Upper lobe of left lung (tissue), 6 donors: ENCODE results near the gene EPB41L4B. TPM values are rescaled to one million over a fixed set of nuclear protein-coding genes. Genes with fewer than 3 reads are reported as not detected.
A peak's percentile ranks its signal among the peaks of the same experiment; 100 is the strongest.

ENCODE experiments used
- ATAC-seq, 2 donors: fragments of 200-7000 bp; cut with Tn5 transposase; one replicate each; pipeline ENCODE4 v1.9.1; 2022; ENCODE audit warnings: mild to moderate bottlenecking in 2 of 2, moderate library complexity in 2 of 2; ENCODE audit not compliant: low FRiP score in 2 of 2
- DNase-seq, 2 donors: peaks; one replicate each; pipeline ENCODE4 v3.0.0-alpha.2; 2019 to 2020
- H3K27ac ChIP-seq, 4 donors: fragments of 200-600 bp; sonication (generic); one replicate each; pipeline ENCODE4 v1.5.1; 2016 to 2019
- H3K27me3 ChIP-seq, 4 donors: fragments of 200-600 bp; sonication (generic); one replicate each; pipeline ENCODE4 v1.5.1; 2017 to 2019
- H3K36me3 ChIP-seq, 4 donors: fragments of 200-600 bp; sonication (generic); one replicate each; pipeline ENCODE4 v1.5.1; 2016 to 2019
- H3K4me1 ChIP-seq, 4 donors: fragments of 200-600 bp; sonication (generic); one replicate each; pipeline ENCODE4 v1.5.1; 2018 to 2019
- H3K4me3 ChIP-seq, 4 donors: fragments of 200-600 bp; sonication (generic); one replicate each; pipeline ENCODE4 v1.5.1; 2017 to 2019; ENCODE audit warnings: mild to moderate bottlenecking in 2 of 4, moderate library complexity in 1 of 4
- H3K9me3 ChIP-seq, 4 donors: fragments of 200-600 bp; sonication (generic); one replicate each; pipeline ENCODE4 v1.5.1; 2018 to 2019
- CTCF ChIP-seq, 6 experiments: fragments of 450-650 bp in 4 of 6; fragments of 200-600 bp in 2 of 6; sonication (generic) in 2 of 6; IDR thresholded peaks; one replicate each; pipeline ENCODE4 v1.5.1; 2016 to 2019; ENCODE audit warnings: antibody characterized with exemption in 6 of 6
- EP300 ChIP-seq, 4 donors: sonication (generic); formaldehyde crosslinking; IDR thresholded peaks; one replicate each; pipeline ENCODE4 v1.5.1; 2017; ENCODE audit warnings: antibody characterized with exemption in 4 of 4, control low read depth in 2 of 4
- POLR2A ChIP-seq, 4 donors: fragments of 450-650 bp; IDR thresholded peaks; one replicate each; pipeline ENCODE4 v1.5.1; 2016 to 2017; ENCODE audit warnings: antibody characterized with exemption in 4 of 4, mild to moderate bottlenecking in 2 of 4
- POLR2AphosphoS5 ChIP-seq, 2 donors: sonication (generic); formaldehyde crosslinking; IDR thresholded peaks; one replicate each; pipeline ENCODE4 v1.5.1; 2017; ENCODE audit warnings: antibody characterized with exemption in 2 of 2
- WGBS, 2 donors: methylation state at CpG; one replicate each; pipeline ENCODE4 v1.1.5; 2017 to 2018; 5-methylcytosine and 5-hydroxymethylcytosine counted together
- total RNA-seq, 6 donors: library from RNA; depleted of rRNA in 4 of 6; stranded (reverse); fragments of >200 nt in 4 of 6; gene quantifications; one replicate each; pipeline versions ENCODE4 v1.1.0 to v1.2.1, GENCODE V29; 2016 to 2021
- donor health status: DM: no; HTN: no; CAD: no; lungs with moderate emphysema.
- donor health status: DM: no; HTN: yes; CAD: no; lungs with severe emphysema.

Gene EPB41L4B
- total RNA-seq, 6 donors from 2014 or later = 8.3 to 28.0 (median 10.9) TPM

- DNase-seq (no peak), ATAC-seq (no peak)
- Histone ChIP-seq H3K27ac (no peak overlapping the region), H3K27me3 (no peaks in the 10 kb centered on the region), H3K4me3 (no peak overlapping the region), H3K4me1 (peaks cover 0 to 15% (median 5%) of the 10 kb centered on the region in 4 donors), H3K9me3 (no peaks in the 10 kb centered on the region), H3K36me3 (no peaks in the 10 kb centered on the region)
- no peak for TF ChIP-seq EP300 (IDR thresholded peaks at IDR 0.05)
- no peak for TF ChIP-seq POLR2AphosphoS5 (IDR thresholded peaks at IDR 0.05)
- TF ChIP-seq POLR2A (IDR thresholded peaks at IDR 0.05) = no peak
- TF ChIP-seq CTCF (IDR thresholded peaks at IDR 0.05) = no peak
- WGBS, 2 donors = 58 to 63% methylated on average over 7 of the region's 7 CpGs
Measured at GRCh38 chr9:109335121-109335520, 14.3 kb upstream of the EPB41L4B start.

DNA sequence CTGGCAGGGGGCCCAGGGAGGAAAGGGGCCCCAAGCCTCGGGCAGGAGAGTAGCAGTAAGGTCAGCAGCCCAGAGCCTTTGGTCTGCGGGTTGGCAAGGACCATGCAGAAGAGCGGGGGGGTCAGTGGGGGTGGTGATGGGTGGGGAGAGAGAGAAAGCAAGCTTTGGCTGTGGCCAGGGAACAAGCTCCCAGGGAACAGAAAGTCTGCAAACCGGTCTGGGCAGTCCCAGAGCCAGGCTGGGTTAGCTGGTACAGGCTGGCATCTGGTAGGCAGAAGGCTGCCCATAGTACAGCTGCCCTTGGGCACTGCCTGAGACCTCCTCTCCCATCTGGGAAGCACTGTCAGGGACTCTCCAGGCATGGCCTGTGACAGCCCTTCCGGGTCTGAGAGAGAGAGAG, 10.5 kb upstream of the EPB41L4B start:
- Histone ChIP-seq H3K4me1 (peaks cover 4 to 43% (median 15%) of the 10 kb centered on the region in 4 donors), H3K27me3 (no peaks in the 10 kb centered on the region), H3K9me3 (no peaks in the 10 kb centered on the region), H3K4me3 (no peak overlapping the region), H3K27ac (peak overlapping the region; percentile 39 to 74 (median 53)), H3K36me3 (no peaks in the 10 kb centered on the region)
- DNase-seq = peak in 1 of 2 donors; percentile 93
- TF ChIP-seq POLR2AphosphoS5 (IDR thresholded peaks at IDR 0.05) = peak; percentile 56 to 68
- TF ChIP-seq EP300 (IDR thresholded peaks at IDR 0.05) = peak in 1 of 4 donors; percentile 63
- TF ChIP-seq CTCF (IDR thresholded peaks at IDR 0.05) = no peak
- TF ChIP-seq POLR2A (IDR thresholded peaks at IDR 0.05) = peak in 1 of 4 donors; percentile 24
- WGBS, 2 donors = 48 to 49% methylated on average over 5 of the region's 5 CpGs
- ATAC-seq = peak; percentile 52 to 90

DNA sequence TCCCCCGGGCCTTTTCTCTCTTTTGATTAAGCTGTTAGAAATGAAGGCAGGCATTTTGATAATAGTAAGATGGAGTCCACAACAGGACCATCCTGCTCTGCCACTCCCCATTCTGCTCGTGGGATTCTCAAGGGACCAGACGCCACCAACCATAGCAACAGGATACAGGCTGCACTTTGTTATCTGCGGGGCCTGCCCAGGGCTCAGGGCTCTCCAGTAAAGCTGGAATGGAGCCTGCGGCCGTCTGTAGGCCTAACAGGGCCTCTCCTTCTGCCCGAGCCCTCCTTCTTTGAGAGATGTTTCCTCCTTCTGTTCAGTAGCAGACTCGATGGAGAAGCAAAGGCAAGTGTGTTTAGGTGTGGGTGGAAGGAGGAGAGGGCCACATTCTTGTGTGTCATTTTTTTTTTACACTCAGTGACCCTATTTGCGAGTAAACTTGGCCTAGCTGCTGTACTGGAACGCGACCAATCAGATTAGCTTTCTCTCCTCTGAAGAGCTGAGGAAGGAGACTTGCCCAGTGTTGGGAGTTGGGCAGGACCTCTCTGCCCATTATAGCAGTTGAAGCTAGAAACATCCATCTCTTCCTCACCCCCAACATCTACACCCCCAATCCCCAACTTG, 8.9 kb upstream of the EPB41L4B start:
- no peaks in the 10 kb centered on the region for H3K36me3 ChIP-seq
- no peaks in the 10 kb centered on the region for H3K27me3 ChIP-seq
- TF ChIP-seq POLR2A (IDR thresholded peaks at IDR 0.05) (peak in 1 of 4 donors; percentile 12), EP300 (IDR thresholded peaks at IDR 0.05) (no peak), CTCF (IDR thresholded peaks at IDR 0.05) (no peak), POLR2AphosphoS5 (IDR thresholded peaks at IDR 0.05) (no peak)
- 42 to 53% methylated on average over 11 of the region's 11 CpGs for WGBS, 2 donors
- peak overlapping the region in 1 of 4 donors; percentile 13 for H3K4me3 ChIP-seq
- peak in 1 of 2 donors; percentile 51 for DNase-seq
- H3K4me1 ChIP-seq = peaks cover 4 to 43% (median 15%) of the 10 kb centered on the region in 4 donors
- peak; percentile 49 to 60 for ATAC-seq
- no peaks in the 10 kb centered on the region for H3K9me3 ChIP-seq
- H3K27ac ChIP-seq = peak overlapping the region; percentile 70 to 80 (median 72)

- DNase-seq (peak; percentile 54 to 70), ATAC-seq (peak; percentile 64 to 90)
- TF ChIP-seq POLR2A (IDR thresholded peaks at IDR 0.05) (no peak), CTCF (IDR thresholded peaks at IDR 0.05) (no peak), EP300 (IDR thresholded peaks at IDR 0.05) (no peak), POLR2AphosphoS5 (IDR thresholded peaks at IDR 0.05) (no peak)
- no peaks in the 10 kb centered on the region for H3K9me3 ChIP-seq
- H3K4me1 ChIP-seq = peaks cover 4 to 43% (median 15%) of the 10 kb centered on the region in 4 donors
- H3K36me3 ChIP-seq = no peaks in the 10 kb centered on the region
- H3K4me3 ChIP-seq = peak overlapping the region in 1 of 4 donors; percentile 13
- 34 to 47% methylated on average over 12 of the region's 12 CpGs for WGBS, 2 donors
- no peaks in the 10 kb centered on the region for H3K27me3 ChIP-seq
- H3K27ac ChIP-seq = peak overlapping the region; percentile 70 to 80 (median 72)
Measured at GRCh38 chr9:109328978-109329637, 8.2 kb upstream of the EPB41L4B start.
